Fibroblast of lung (primary cell): Measurements from ENCODE around the gene PIK3C2G.

Experiments
- EZH2 ChIP-seq: IDR thresholded peaks from 2 replicates; pipeline ENCODE4 v1.5.1; 2012; ENCODE audit warnings: low read length, control low read depth, mild to moderate bottlenecking; ENCODE audit errors: missing control alignments
- TF ChIP-seq, protein P1 (sequence below), 2 donors: IDR thresholded peaks in 1 of 2; conservative IDR thresholded peaks in 1 of 2; 1 replicate in 1 of 2; 2 replicates in 1 of 2; pipeline ENCODE4 v1.5.1; 2011 to 2012; ENCODE audit warnings: low read length in 2 of 2, control low read depth in 1 of 2, inconsistent platforms in 1 of 2, low read depth in 1 of 2, mild to moderate bottlenecking in 1 of 2

DNA sequence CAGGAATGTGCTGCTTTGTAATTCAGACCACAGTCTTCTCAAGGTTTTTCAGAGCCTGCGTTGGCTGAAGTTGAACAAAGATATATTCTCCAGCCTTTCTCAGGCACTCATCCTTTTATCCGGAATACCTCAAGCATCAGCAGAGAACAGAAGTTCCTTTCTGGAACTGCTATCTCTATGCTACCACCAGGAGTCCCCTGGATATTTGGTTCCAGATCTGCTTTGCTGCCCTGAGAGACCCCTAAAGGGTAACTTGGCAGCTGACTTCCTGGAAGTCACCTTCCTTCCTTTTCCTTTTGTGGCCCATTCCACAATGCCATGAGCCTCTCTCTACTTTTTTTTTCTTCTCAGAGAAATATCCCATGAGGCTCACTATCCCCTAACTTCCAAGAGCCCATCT is 288.3 kb downstream of the PIK3C2G start:
- TF ChIP-seq, protein P1, sequence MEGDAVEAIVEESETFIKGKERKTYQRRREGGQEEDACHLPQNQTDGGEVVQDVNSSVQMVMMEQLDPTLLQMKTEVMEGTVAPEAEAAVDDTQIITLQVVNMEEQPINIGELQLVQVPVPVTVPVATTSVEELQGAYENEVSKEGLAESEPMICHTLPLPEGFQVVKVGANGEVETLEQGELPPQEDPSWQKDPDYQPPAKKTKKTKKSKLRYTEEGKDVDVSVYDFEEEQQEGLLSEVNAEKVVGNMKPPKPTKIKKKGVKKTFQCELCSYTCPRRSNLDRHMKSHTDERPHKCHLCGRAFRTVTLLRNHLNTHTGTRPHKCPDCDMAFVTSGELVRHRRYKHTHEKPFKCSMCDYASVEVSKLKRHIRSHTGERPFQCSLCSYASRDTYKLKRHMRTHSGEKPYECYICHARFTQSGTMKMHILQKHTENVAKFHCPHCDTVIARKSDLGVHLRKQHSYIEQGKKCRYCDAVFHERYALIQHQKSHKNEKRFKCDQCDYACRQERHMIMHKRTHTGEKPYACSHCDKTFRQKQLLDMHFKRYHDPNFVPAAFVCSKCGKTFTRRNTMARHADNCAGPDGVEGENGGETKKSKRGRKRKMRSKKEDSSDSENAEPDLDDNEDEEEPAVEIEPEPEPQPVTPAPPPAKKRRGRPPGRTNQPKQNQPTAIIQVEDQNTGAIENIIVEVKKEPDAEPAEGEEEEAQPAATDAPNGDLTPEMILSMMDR (conservative IDR thresholded peaks at IDR 0.05 in 1 of 2, IDR thresholded peaks at IDR 0.05 in 1 of 2; ENCODE audit: low read depth in 1 of 2, low read length in 2 of 2) = no peak
- TF ChIP-seq EZH2 = no peak
